ENCODE data around the gene OR51E2. TPM values are rescaled to one million over a fixed set of nuclear protein-coding genes. Genes with fewer than 3 reads are reported as not detected.

The OR51E2 gene
- total RNA-seq, 1 donor from 2014 or later: 0.40 TPM

GRCh38 chr11:4713241-4713640, 15.6 kb upstream of the OR51E2 start:
- no peaks in the 10 kb centered on the region for H3K36me3 Mint-ChIP-seq (ENCODE audit: unreplicated experiment)
- H3K27ac Mint-ChIP-seq (ENCODE audit: unreplicated experiment): no peak overlapping the region
- no peak overlapping the region for H3K4me3 Mint-ChIP-seq (ENCODE audit: unreplicated experiment)
- peaks cover 2% of the 10 kb centered on the region for H3K4me1 Mint-ChIP-seq (ENCODE audit: unreplicated experiment)
- no peak for DNase-seq (ENCODE audit: extremely low spot score, unreplicated experiment)
- no peaks in the 10 kb centered on the region for H3K9me3 Mint-ChIP-seq (ENCODE audit: unreplicated experiment)
- no peak for TF ChIP-seq CTCF (IDR thresholded peaks at IDR 0.05)
- H3K27me3 Mint-ChIP-seq (ENCODE audit: unreplicated experiment): peaks cover 65% of the 10 kb centered on the region

GRCh38 chr11:4704790-4705334, 7.2 kb upstream of the OR51E2 start:
- Mint-ChIP-seq H3K27ac (ENCODE audit: unreplicated experiment) (no peak overlapping the region), H3K4me3 (ENCODE audit: unreplicated experiment) (no peak overlapping the region), H3K9me3 (ENCODE audit: unreplicated experiment) (no peaks in the 10 kb centered on the region), H3K4me1 (ENCODE audit: unreplicated experiment) (no peaks in the 10 kb centered on the region), H3K27me3 (ENCODE audit: unreplicated experiment) (peaks cover 40% of the 10 kb centered on the region), H3K36me3 (ENCODE audit: unreplicated experiment) (no peaks in the 10 kb centered on the region)
- no peak for TF ChIP-seq CTCF (IDR thresholded peaks at IDR 0.05)
- no peak for DNase-seq (ENCODE audit: extremely low spot score, unreplicated experiment)

GRCh38 chr11:4704054-4704789, 6.6 kb upstream of the OR51E2 start, which contains the start of gene MMP26:
TSS of gene MMP26 (plus strand) at chr11:4704784.
- Mint-ChIP-seq H3K36me3 (ENCODE audit: unreplicated experiment) (no peaks in the 10 kb centered on the region), H3K4me1 (ENCODE audit: unreplicated experiment) (no peaks in the 10 kb centered on the region), H3K27me3 (ENCODE audit: unreplicated experiment) (peaks cover 33% of the 10 kb centered on the region), H3K4me3 (ENCODE audit: unreplicated experiment) (no peak within 1 kb of the TSS), H3K9me3 (ENCODE audit: unreplicated experiment) (no peaks in the 10 kb centered on the region), H3K27ac (ENCODE audit: unreplicated experiment) (no peak within 1 kb of the TSS)
- no peak for TF ChIP-seq CTCF (IDR thresholded peaks at IDR 0.05)
- no peak for DNase-seq (ENCODE audit: extremely low spot score, unreplicated experiment)

- DNase-seq (ENCODE audit: extremely low spot score, unreplicated experiment): no peak
- no peaks in the 10 kb centered on the region for H3K9me3 Mint-ChIP-seq (ENCODE audit: unreplicated experiment)
- H3K4me1 Mint-ChIP-seq (ENCODE audit: unreplicated experiment): peaks cover 4% of the 10 kb centered on the region
- no peaks in the 10 kb centered on the region for H3K36me3 Mint-ChIP-seq (ENCODE audit: unreplicated experiment)
- TF ChIP-seq CTCF (IDR thresholded peaks at IDR 0.05): no peak
- H3K4me3 Mint-ChIP-seq (ENCODE audit: unreplicated experiment): no peak overlapping the region
- H3K27ac Mint-ChIP-seq (ENCODE audit: unreplicated experiment): no peak overlapping the region
- peaks cover 15% of the 10 kb centered on the region for H3K27me3 Mint-ChIP-seq (ENCODE audit: unreplicated experiment)
Observed at GRCh38 chr11:4700436-4700820, 2.8 kb upstream of the OR51E2 start.

- Mint-ChIP-seq H3K27ac (ENCODE audit: unreplicated experiment) (no peak overlapping the region), H3K27me3 (ENCODE audit: unreplicated experiment) (peaks cover 12% of the 10 kb centered on the region), H3K36me3 (ENCODE audit: unreplicated experiment) (no peaks in the 10 kb centered on the region), H3K4me3 (ENCODE audit: unreplicated experiment) (no peak overlapping the region), H3K9me3 (ENCODE audit: unreplicated experiment) (no peaks in the 10 kb centered on the region), H3K4me1 (ENCODE audit: unreplicated experiment) (peaks cover 4% of the 10 kb centered on the region)
- no peak for DNase-seq (ENCODE audit: extremely low spot score, unreplicated experiment)
- no peak for TF ChIP-seq CTCF (IDR thresholded peaks at IDR 0.05)
Observed at GRCh38 chr11:4699697-4700435, 2.2 kb upstream of the OR51E2 start.
